Mesothelial cell of epicardium (in vitro differentiated cells): Measurements from ENCODE around the gene SLIT2. TPM values are rescaled to one million over a fixed set of nuclear protein-coding genes. Genes with fewer than 3 reads are reported as not detected.

ENCODE experiments used
- DNase-seq, 2 experiments: peaks; one replicate each; pipeline ENCODE4 v3.0.0; 2021; ENCODE audit warnings: low spot score in 2 of 2; ENCODE audit not compliant: unreplicated experiment in 2 of 2
- H3K27ac Mint-ChIP-seq: 2 replicates; pipeline ENCODE4 v1.8.0; 2021; ENCODE audit warnings: mixed read lengths
- H3K27me3 Mint-ChIP-seq: 2 replicates; pipeline ENCODE4 v1.8.0; 2021; ENCODE audit warnings: low read depth, mixed read lengths
- H3K36me3 Mint-ChIP-seq: 2 replicates; pipeline ENCODE4 v1.8.0; 2021; ENCODE audit warnings: mixed read lengths
- H3K4me1 Mint-ChIP-seq: 2 replicates; pipeline ENCODE4 v1.8.0; 2021; ENCODE audit warnings: mixed read lengths
- H3K4me3 Mint-ChIP-seq: 2 replicates; pipeline ENCODE4 v1.8.0; 2021; ENCODE audit warnings: mild to moderate bottlenecking, moderate library complexity, mixed read lengths
- H3K9me3 Mint-ChIP-seq: 2 replicates; pipeline ENCODE4 v1.8.0; 2021; ENCODE audit warnings: mixed read lengths
- CTCF ChIP-seq: fragments of 200-600 bp; sonication (generic); IDR thresholded peaks from one replicate; pipeline ENCODE4 v1.5.0; 2021; ENCODE audit warnings: antibody characterized with exemption; ENCODE audit not compliant: unreplicated experiment
- total RNA-seq: library from RNA; stranded (reverse); gene quantifications from 3 replicates; pipeline ENCODE4 v1.2.1, GENCODE V29; 2021

SLIT2 gene
- total RNA-seq, 1 donor from 2014 or later = 168 TPM

- no peak for TF ChIP-seq CTCF
- Mint-ChIP-seq H3K36me3 (peaks cover 18% of the 10 kb centered on the region), H3K4me1 (peaks cover 26% of the 10 kb centered on the region), H3K4me3 (no peak overlapping the region), H3K9me3 (no peaks in the 10 kb centered on the region), H3K27me3 (no peaks in the 10 kb centered on the region), H3K27ac (no peak overlapping the region)
- no peak for DNase-seq
These were observed 14.7 kb downstream of the SLIT2 start for GRCh38 chr4:20266215-20267082.

GRCh38 chr4:20268028-20268427, 16.3 kb downstream of the SLIT2 start:
- Mint-ChIP-seq H3K27me3 (no peaks in the 10 kb centered on the region), H3K4me1 (peaks cover 33% of the 10 kb centered on the region), H3K36me3 (peaks cover 16% of the 10 kb centered on the region), H3K4me3 (no peak overlapping the region), H3K9me3 (no peaks in the 10 kb centered on the region), H3K27ac (no peak overlapping the region)
- no peak for TF ChIP-seq CTCF
- no peak for DNase-seq

- H3K27me3 Mint-ChIP-seq = no peaks in the 10 kb centered on the region
- peaks cover 38% of the 10 kb centered on the region for H3K4me1 Mint-ChIP-seq
- H3K9me3 Mint-ChIP-seq = no peaks in the 10 kb centered on the region
- peaks cover 9% of the 10 kb centered on the region for H3K36me3 Mint-ChIP-seq
- TF ChIP-seq CTCF = no peak
- no peak overlapping the region for H3K27ac Mint-ChIP-seq
- DNase-seq = no peak
- H3K4me3 Mint-ChIP-seq = no peak overlapping the region
These were observed 17.6 kb downstream of the SLIT2 start for GRCh38 chr4:20269320-20269719.

GRCh38 chr4:20271950-20272349, 20.2 kb downstream of the SLIT2 start:
- H3K4me3 Mint-ChIP-seq = no peak overlapping the region

GRCh38 chr4:20272411-20272872, 20.7 kb downstream of the SLIT2 start:
- Mint-ChIP-seq H3K4me3 (no peak overlapping the region), H3K27me3 (no peaks in the 10 kb centered on the region), H3K27ac (no peak overlapping the region), H3K36me3 (peaks cover 5% of the 10 kb centered on the region), H3K9me3 (no peaks in the 10 kb centered on the region), H3K4me1 (peaks cover 28% of the 10 kb centered on the region)
- no peak for TF ChIP-seq CTCF
- DNase-seq = no peak

More at GRCh38 chr4:20271950-20272349, 20.2 kb downstream of the SLIT2 start:
- H3K27me3 Mint-ChIP-seq = no peaks in the 10 kb centered on the region
- peaks cover 5% of the 10 kb centered on the region for H3K36me3 Mint-ChIP-seq
- TF ChIP-seq CTCF = no peak
- peaks cover 27% of the 10 kb centered on the region for H3K4me1 Mint-ChIP-seq
- no peak overlapping the region for H3K27ac Mint-ChIP-seq
- no peak for DNase-seq
- no peaks in the 10 kb centered on the region for H3K9me3 Mint-ChIP-seq
